NCI-H1105 treated with DMSO at 0.1 percent for 48 hours (cell line): ENCODE data around the gene DACH2.

ENCODE experiments used
- DNase-seq: peaks from one replicate; lab custom pipeline; 2025; lab: John Stamatoyannopoulos, UW

Gene DACH2

DNA sequence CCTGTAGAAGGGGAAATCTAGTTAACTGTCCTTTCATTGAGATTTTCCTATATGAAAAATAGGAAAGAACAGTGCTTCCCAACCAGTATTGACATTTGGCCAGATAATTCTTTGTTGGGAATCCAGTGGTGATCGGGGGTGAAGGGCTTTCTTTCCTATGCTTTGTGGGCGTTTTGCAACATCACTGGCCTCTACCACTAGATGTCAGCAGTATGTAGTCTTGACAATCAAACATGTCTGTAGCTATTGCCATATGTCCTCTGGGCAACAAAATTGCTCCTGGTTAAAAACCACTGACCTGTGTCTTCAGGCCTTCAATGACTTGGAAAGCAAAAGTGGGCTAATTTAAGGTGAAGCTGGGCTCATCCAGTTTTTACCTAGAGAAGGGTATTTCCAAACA lies 658.5 kb downstream of the DACH2 start:
- DNase-seq = peak; percentile 8

DNA sequence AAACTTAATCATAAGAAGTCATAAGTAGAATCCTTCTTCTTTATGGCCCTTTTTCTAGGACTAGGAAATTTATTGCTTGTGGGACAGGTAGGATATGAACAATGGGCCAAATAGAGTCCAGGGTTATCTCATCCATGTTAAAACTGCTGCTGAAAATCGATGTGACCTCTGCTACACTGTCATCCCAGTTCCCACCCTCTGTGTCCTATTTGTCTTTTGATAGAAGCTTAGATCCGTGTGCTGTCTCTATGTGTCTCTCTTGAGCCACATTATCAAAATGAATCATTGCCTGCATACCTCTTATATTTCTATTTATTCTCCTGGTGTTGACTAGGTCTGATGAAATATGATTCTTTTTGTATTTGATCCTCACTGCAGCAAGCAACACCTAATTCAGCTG lies 661.4 kb downstream of the DACH2 start:
- DNase-seq = no peak

DNA sequence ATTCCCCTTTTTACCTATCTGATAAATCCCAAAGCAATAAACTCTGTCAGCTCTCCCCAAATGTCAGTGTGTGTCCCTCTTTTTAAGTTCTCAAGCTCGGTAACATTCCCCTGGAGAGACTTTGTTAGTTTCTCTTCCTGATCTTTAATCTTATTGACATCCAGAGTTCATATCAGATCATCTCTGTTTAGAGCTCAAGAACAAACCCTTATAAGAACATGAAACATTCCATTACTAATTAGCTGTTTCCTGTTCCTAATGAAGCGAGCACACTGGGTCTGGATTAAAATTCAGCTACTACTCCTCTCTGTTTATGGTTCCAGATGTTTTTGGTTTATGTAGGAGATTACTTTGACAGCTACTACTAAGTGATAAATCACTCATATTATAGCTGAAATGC lies 681.5 kb downstream of the DACH2 start:
- DNase-seq = no peak

DNA sequence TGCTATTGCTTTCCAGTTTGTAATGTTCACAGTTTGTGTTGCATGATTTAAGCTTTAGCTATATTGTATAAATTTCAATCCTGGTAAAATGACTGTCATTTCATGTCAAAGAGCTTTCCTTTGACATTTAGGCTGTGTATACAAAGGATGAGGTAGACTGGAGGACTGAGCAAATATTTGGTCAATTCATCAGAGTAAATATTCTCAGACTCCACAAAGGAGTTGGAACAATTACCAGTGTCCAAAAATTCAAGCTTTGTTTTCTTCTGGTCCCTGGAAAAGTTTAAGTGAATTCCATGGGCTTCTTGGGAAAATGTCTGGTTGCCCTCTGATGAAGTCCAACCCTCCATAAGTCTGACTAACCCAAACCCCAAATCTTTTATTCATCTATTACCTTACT lies 682.4 kb downstream of the DACH2 start:
- no peak for DNase-seq

DNA sequence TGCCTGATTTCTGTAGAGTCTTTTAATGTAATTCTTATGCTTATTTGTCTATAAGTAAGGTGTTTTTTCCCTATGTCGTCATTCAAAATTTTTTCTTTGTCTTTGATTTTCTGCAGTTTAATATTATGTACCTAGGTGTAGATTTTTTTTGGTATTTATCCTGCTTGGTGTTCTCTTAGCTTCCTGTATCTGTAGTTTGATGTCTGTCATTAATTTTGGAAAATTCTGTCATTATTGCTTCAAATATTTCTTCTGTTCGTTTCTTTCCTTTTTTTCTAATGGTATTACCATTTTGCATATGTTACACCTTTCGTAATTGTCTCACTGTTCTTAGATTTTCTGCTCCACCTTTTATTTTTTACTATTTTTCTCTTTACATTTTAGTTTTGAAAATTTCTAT lies 696.9 kb downstream of the DACH2 start:
- no peak for DNase-seq
